ENCODE results near the gene REC114. TPM values are rescaled to one million over a fixed set of nuclear protein-coding genes. Genes with fewer than 3 reads are reported as not detected.
A peak's percentile ranks its signal among the peaks of the same experiment; 100 is the strongest.

REC114 gene
- total and polyA plus RNA-seq, 9 of the 15 experiments (the other 6 are each of a cell fraction or from before 2014, with no cell fraction given): 0.07 to 0.24 TPM; not detected in 7

GRCh38 chr15:73538563-73539211 is 95.7 kb downstream of the REC114 start:
- no peaks in the 10 kb centered on the region for H3K36me3 ChIP-seq (ENCODE audit: control insufficient read depth, insufficient read depth, low read length)
- H3K27ac ChIP-seq (ENCODE audit: extremely low read depth, low read depth, low read length): no peak overlapping the region
- TF ChIP-seq, protein P1, sequence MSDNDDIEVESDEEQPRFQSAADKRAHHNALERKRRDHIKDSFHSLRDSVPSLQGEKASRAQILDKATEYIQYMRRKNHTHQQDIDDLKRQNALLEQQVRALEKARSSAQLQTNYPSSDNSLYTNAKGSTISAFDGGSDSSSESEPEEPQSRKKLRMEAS (CRISPR knock-in tag; IDR thresholded peaks at IDR 0.05): no peak
- TF ChIP-seq RBM25 (IDR thresholded peaks at IDR 0.05; ENCODE audit: low read depth, low read length, severe bottlenecking) (peak; percentile 26), ZNF146 (CRISPR knock-in tag; IDR thresholded peaks at IDR 0.05; ENCODE audit: unreplicated experiment) (peak; percentile 48), BHLHE40 (IDR thresholded peaks at IDR 0.05; ENCODE audit: low read length) (no peak), ZNF316 (IDR thresholded peaks at IDR 0.05) (no peak)
- no peak for DNase-seq (ENCODE audit: extremely low read depth in 1 of 4, low spot score in 3 of 4)
- no peak overlapping the region for H2AFZ ChIP-seq (ENCODE audit: low read depth, low read length)
- no peaks in the 10 kb centered on the region for H3K9me3 ChIP-seq (replicated peaks; ENCODE audit: control insufficient read depth, insufficient read depth, low read depth, low read length)
- WGBS (ENCODE audit: insufficient coverage, low coverage, missing lambda C conversion rate): 9% methylated on average over 10 of the region's 10 CpGs
- peaks cover 0 to 6% of the 10 kb centered on the region in 2 experiments; a peak in 2 of 5 replicates for H3K27me3 ChIP-seq (ENCODE audit: control insufficient read depth in 2 of 2, insufficient read depth in 2 of 2, low read length in 2 of 2)
- no peak for FAIRE-seq
- no peaks in the 10 kb centered on the region for H3K9me1 ChIP-seq (ENCODE audit: control insufficient read depth, insufficient read depth, low read length)
- intact Hi-C loops (cut with micrococcal nuclease): no loop called here
- ChIA-PET POLR2A (no interaction called here), CTCF (ENCODE audit: low intra/inter-chr PET ratio) (no interaction called here)
- no peaks in the 10 kb centered on the region for H3K4me1 ChIP-seq (replicated peaks in 1 of 2; ENCODE audit: control insufficient read depth in 2 of 2, insufficient read depth in 2 of 2, low read length in 2 of 2)
- H3K79me2 ChIP-seq (ENCODE audit: control insufficient read depth, insufficient read depth, low read length): no peaks in the 10 kb centered on the region
- H4K20me1 ChIP-seq (replicated peaks; ENCODE audit: control insufficient read depth, insufficient read depth, low read length): no peaks in the 10 kb centered on the region
- no peak overlapping the region for H3K9ac ChIP-seq (ENCODE audit: insufficient read depth in 1 of 2, low read depth in 2 of 2, low read length in 2 of 2)
- no peak overlapping the region for H3K4me3 ChIP-seq
- ATAC-seq: no peak
- no peak overlapping the region for H3K4me2 ChIP-seq (ENCODE audit: insufficient read depth, low read length)
- no TSS peak for BruUV-seq (replicated peaks)
- in situ Hi-C loops (cut with MboI): no loop called here

All from K562 (cell line).